GM23248 (cell line): ENCODE measurements around the gene ELAVL1.

Experiments
- EZH2 ChIP-seq: fragments of 200-600 bp; sonication (generic); IDR thresholded peaks from 2 replicates; pipeline ENCODE4 v1.6.1; 2018; ENCODE audit warnings: antibody characterized with exemption, mild to moderate bottlenecking; ENCODE audit not compliant: insufficient read depth, poor library complexity, severe bottlenecking
- EZH2phosphoT487 ChIP-seq: fragments of 200-600 bp; sonication (generic); IDR thresholded peaks from 2 replicates; pipeline ENCODE4 v1.6.1; 2018; ENCODE audit warnings: antibody characterized with exemption, moderate library complexity, mild to moderate bottlenecking, low read depth; ENCODE audit not compliant: insufficient read depth

- no peak for TF ChIP-seq EZH2
- no peak for TF ChIP-seq EZH2phosphoT487
Observed at GRCh38 chr19:7932276-7932929, 73.0 kb downstream of the ELAVL1 start.
